NCI-H524 treated with DMSO at 0.1 percent for 48 hours (cell line): ENCODE measurements around the gene SDCCAG8.
"Not testable (repeated sequence)": the region's sequence is repeated elsewhere in the genome, so short reads cannot be mapped to it uniquely, and the experiment has no call there.

ENCODE experiments used
- DNase-seq: peaks from one replicate; lab custom pipeline; 2025; lab: John Stamatoyannopoulos, UW

SDCCAG8 gene

GRCh38 chr1:243332440-243332839 lies 76.6 kb downstream of the SDCCAG8 start:
- DNase-seq = no peak

- DNase-seq = no peak
Observed at GRCh38 chr1:243335292-243335691, 79.5 kb downstream of the SDCCAG8 start.

GRCh38 chr1:243336163-243336562 lies 80.3 kb downstream of the SDCCAG8 start:
- DNase-seq = no peak

- DNase-seq = not testable (repeated sequence)
Observed at GRCh38 chr1:243338848-243339247, 83.0 kb downstream of the SDCCAG8 start.

GRCh38 chr1:243341074-243341473 lies 85.2 kb downstream of the SDCCAG8 start:
- no peak for DNase-seq

GRCh38 chr1:243343970-243344937 lies 88.4 kb downstream of the SDCCAG8 start:
- DNase-seq = peak; percentile 48

GRCh38 chr1:243345205-243345604 lies 89.4 kb downstream of the SDCCAG8 start:
- peak; percentile 40 for DNase-seq

GRCh38 chr1:243346016-243346415 lies 90.2 kb downstream of the SDCCAG8 start:
- peak; percentile 17 for DNase-seq

- no peak for DNase-seq
Observed at GRCh38 chr1:243346468-243346867, 90.6 kb downstream of the SDCCAG8 start.

GRCh38 chr1:243348331-243348730 lies 92.5 kb downstream of the SDCCAG8 start:
- DNase-seq = no peak

- no peak for DNase-seq
Observed at GRCh38 chr1:243349128-243349527, 93.3 kb downstream of the SDCCAG8 start.

- peak; percentile 26 for DNase-seq
Observed at GRCh38 chr1:243351337-243351736, 95.5 kb downstream of the SDCCAG8 start.

GRCh38 chr1:243354511-243355153 lies 98.8 kb downstream of the SDCCAG8 start:
- DNase-seq = peak; percentile 65

- DNase-seq = no peak
Observed at GRCh38 chr1:243363832-243364231, 108.0 kb downstream of the SDCCAG8 start.

- no peak for DNase-seq
Observed at GRCh38 chr1:243364330-243364729, 108.5 kb downstream of the SDCCAG8 start.

- no peak for DNase-seq
Observed at GRCh38 chr1:243364866-243365265, 109.0 kb downstream of the SDCCAG8 start.

- no peak for DNase-seq
Observed at GRCh38 chr1:243367314-243367713, 111.5 kb downstream of the SDCCAG8 start.

GRCh38 chr1:243374412-243374811 lies 118.6 kb downstream of the SDCCAG8 start:
- DNase-seq = no peak

GRCh38 chr1:243375596-243375995 lies 119.8 kb downstream of the SDCCAG8 start:
- DNase-seq = no peak

- DNase-seq = peak; percentile 63
Observed at GRCh38 chr1:243378669-243379068, 122.8 kb downstream of the SDCCAG8 start.

GRCh38 chr1:243379208-243379607 lies 123.4 kb downstream of the SDCCAG8 start:
- DNase-seq = no peak

GRCh38 chr1:243379706-243380105 lies 123.9 kb downstream of the SDCCAG8 start:
- DNase-seq = no peak

GRCh38 chr1:243388276-243388675 lies 132.4 kb downstream of the SDCCAG8 start:
- no peak for DNase-seq
